ENCODE measurements around the gene STEAP3. TPM values are rescaled to one million over a fixed set of nuclear protein-coding genes. Genes with fewer than 3 reads are reported as not detected.
A peak's percentile ranks its signal among the peaks of the same experiment; 100 is the strongest.
"Not testable (repeated sequence)": the region's sequence is repeated elsewhere in the genome, so short reads cannot be mapped to it uniquely, and the experiment has no call there.

STEAP3 gene
- total RNA-seq, 1 donor from 2014 or later = under 0.01 TPM

- no peak for FAIRE-seq
- DNase-seq (ENCODE audit: low spot score in 2 of 2) = no peak
Observed at GRCh38 chr2:119259296-119259860, 35.7 kb downstream of the STEAP3 start.

- FAIRE-seq (no peak), DNase-seq (ENCODE audit: low spot score in 2 of 2) (no peak)
Observed at GRCh38 chr2:119260646-119261492, 37.2 kb downstream of the STEAP3 start.

- no peak for FAIRE-seq
Observed at GRCh38 chr2:119261493-119262225, 38.0 kb downstream of the STEAP3 start.

GRCh38 chr2:119263025-119263424 lies 39.4 kb downstream of the STEAP3 start:
- DNase-seq (ENCODE audit: low spot score in 2 of 2) = no peak
- FAIRE-seq = no peak

More at GRCh38 chr2:119261493-119262225, 38.0 kb downstream of the STEAP3 start:
- DNase-seq (ENCODE audit: low spot score in 2 of 2) = no peak

GRCh38 chr2:119263656-119264055 lies 40.0 kb downstream of the STEAP3 start:
- DNase-seq (ENCODE audit: low spot score in 2 of 2) = no peak

GRCh38 chr2:119264781-119265692 lies 41.4 kb downstream of the STEAP3 start:
- no peak for DNase-seq (ENCODE audit: low spot score in 2 of 2)

More at GRCh38 chr2:119263656-119264055, 40.0 kb downstream of the STEAP3 start:
- FAIRE-seq = no peak

GRCh38 chr2:119265693-119266066 lies 42.0 kb downstream of the STEAP3 start:
- no peak for DNase-seq (ENCODE audit: low spot score in 2 of 2)

More at GRCh38 chr2:119264781-119265692, 41.4 kb downstream of the STEAP3 start:
- FAIRE-seq = no peak

GRCh38 chr2:119266091-119266589 lies 42.5 kb downstream of the STEAP3 start:
- no peak for FAIRE-seq
- no peak for DNase-seq (ENCODE audit: low spot score in 2 of 2)

More at GRCh38 chr2:119265693-119266066, 42.0 kb downstream of the STEAP3 start:
- FAIRE-seq = no peak

GRCh38 chr2:119267604-119268003 lies 44.0 kb downstream of the STEAP3 start:
- no peak for DNase-seq (ENCODE audit: low spot score in 2 of 2)
- no peak for FAIRE-seq

GRCh38 chr2:119276864-119277263 lies 53.2 kb downstream of the STEAP3 start:
- FAIRE-seq (no peak), DNase-seq (ENCODE audit: low spot score in 2 of 2) (no peak)

- DNase-seq (ENCODE audit: low spot score in 2 of 2); FAIRE-seq: not testable (repeated sequence)
Observed at GRCh38 chr2:119278385-119278784, 54.8 kb downstream of the STEAP3 start.

- FAIRE-seq (no peak), DNase-seq (ENCODE audit: low spot score in 2 of 2) (no peak)
Observed at GRCh38 chr2:119278946-119279345, 55.3 kb downstream of the STEAP3 start.

- no peak for DNase-seq (ENCODE audit: low spot score in 2 of 2)
- FAIRE-seq = no peak
Observed at GRCh38 chr2:119279666-119280065, 56.0 kb downstream of the STEAP3 start.

- no peak for DNase-seq (ENCODE audit: low spot score in 2 of 2)
- FAIRE-seq = no peak
Observed at GRCh38 chr2:119280680-119281079, 57.0 kb downstream of the STEAP3 start.

- DNase-seq (ENCODE audit: low spot score in 2 of 2) (no peak), FAIRE-seq (no peak)
Observed at GRCh38 chr2:119282146-119282995, 58.7 kb downstream of the STEAP3 start.

GRCh38 chr2:119282996-119283511 lies 59.4 kb downstream of the STEAP3 start:
- peak; percentile 28 to 56 for DNase-seq (ENCODE audit: low spot score in 2 of 2)
- no peak for FAIRE-seq

- FAIRE-seq (no peak), DNase-seq (ENCODE audit: low spot score in 2 of 2) (peak; percentile 22 to 65)
Observed at GRCh38 chr2:119283873-119284331, 60.3 kb downstream of the STEAP3 start.

GRCh38 chr2:119286661-119287060 lies 63.0 kb downstream of the STEAP3 start:
- DNase-seq (ENCODE audit: low spot score in 2 of 2) = no peak
- no peak for FAIRE-seq

GRCh38 chr2:119288576-119288975 lies 64.9 kb downstream of the STEAP3 start:
- DNase-seq (ENCODE audit: low spot score in 2 of 2) = no peak
- no peak for FAIRE-seq
